SJCRH30 (cell line): ENCODE data around the gene CD200R1L. TPM values are rescaled to one million over a fixed set of nuclear protein-coding genes. Genes with fewer than 3 reads are reported as not detected.

Experiments
- DNase-seq, 2 experiments: peaks; one replicate each; pipeline ENCODE4 v3.0.0-alpha.2; 2015 to 2020
- H3K27ac ChIP-seq: fragments of 250-450 bp; sonication (Bioruptor Pico); 2 replicates; pipeline ENCODE4 v1.5.1; 2020; ENCODE audit warnings: mild to moderate bottlenecking, moderate library complexity
- H3K27me3 ChIP-seq: fragments of 250-450 bp; sonication (Bioruptor Pico); 2 replicates; pipeline ENCODE4 v1.5.1; 2020; ENCODE audit warnings: mild to moderate bottlenecking, moderate library complexity
- H3K36me3 ChIP-seq: fragments of 250-450 bp; sonication (Bioruptor Pico); 2 replicates; pipeline ENCODE4 v1.5.1; 2020; ENCODE audit warnings: mild to moderate bottlenecking, moderate library complexity
- H3K4me1 ChIP-seq: fragments of 250-450 bp; sonication (Bioruptor Pico); 2 replicates; pipeline ENCODE4 v1.5.1; 2020; ENCODE audit warnings: mild to moderate bottlenecking, moderate library complexity
- H3K4me3 ChIP-seq: fragments of 250-450 bp; sonication (Bioruptor Pico); 2 replicates; pipeline ENCODE4 v1.5.1; 2020; ENCODE audit warnings: mild to moderate bottlenecking, moderate library complexity
- H3K9me3 ChIP-seq: fragments of 250-450 bp; sonication (Bioruptor Pico); replicated peaks from 2 replicates; pipeline ENCODE4 v1.5.1; 2020; ENCODE audit warnings: mild to moderate bottlenecking, moderate library complexity
- total RNA-seq: library from RNA; depleted of rRNA; stranded (reverse); fragments of >200 nt; shearing (Covaris generic); gene quantifications from 2 replicates; pipeline ENCODE4 v1.2.3, GENCODE V29; 2014; rRNA removed

The CD200R1L gene
- not detected in 2 replicates for total RNA-seq

DNA sequence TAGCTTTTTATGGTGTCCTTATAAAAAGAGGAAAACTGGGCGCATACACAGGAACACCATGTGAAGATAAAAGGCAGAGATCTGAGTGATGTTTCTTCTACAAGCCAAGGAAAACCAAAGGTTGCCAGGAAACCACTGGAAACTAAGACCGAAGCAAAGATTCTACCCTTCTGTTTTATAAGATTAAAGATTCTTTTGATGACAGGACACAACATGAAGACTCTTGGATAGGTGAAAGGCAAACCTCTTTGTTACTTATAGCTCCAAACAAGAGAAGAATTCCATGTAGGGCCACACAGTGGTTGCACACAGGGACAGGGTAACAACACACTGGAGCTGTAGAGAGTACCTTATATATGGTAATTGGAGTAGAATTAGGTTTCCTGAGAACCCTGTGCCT is at the start of gene CD200R1L:
CD200R1L (minus strand) TSS at position 101 of the 400 bp plus-strand sequence. CDS start 17,497 bp downstream, outside the sequence.
- DNase-seq, result no peak
- Histone ChIP-seq H3K36me3 (no peaks in the 10 kb centered on the region), H3K9me3 (no peaks in the 10 kb centered on the region; the same call in 1 of the 2 replicates), H3K4me3 (no peak within 1 kb of the TSS), H3K27me3 (no peaks in the 10 kb centered on the region; the same call in 1 of the 2 replicates), H3K4me1 (no peaks in the 10 kb centered on the region), H3K27ac (no peak within 1 kb of the TSS)

GRCh38 chr3:112894258-112894657 is 47.6 kb upstream of the CD200R1L start:
- DNase-seq, result peak; percentile 28 to 43
- Histone ChIP-seq H3K4me3 (no peak overlapping the region), H3K27ac (no peak overlapping the region), H3K9me3 (no peaks in the 10 kb centered on the region), H3K36me3 (no peaks in the 10 kb centered on the region), H3K4me1 (no peaks in the 10 kb centered on the region), H3K27me3 (no peaks in the 10 kb centered on the region)

DNA sequence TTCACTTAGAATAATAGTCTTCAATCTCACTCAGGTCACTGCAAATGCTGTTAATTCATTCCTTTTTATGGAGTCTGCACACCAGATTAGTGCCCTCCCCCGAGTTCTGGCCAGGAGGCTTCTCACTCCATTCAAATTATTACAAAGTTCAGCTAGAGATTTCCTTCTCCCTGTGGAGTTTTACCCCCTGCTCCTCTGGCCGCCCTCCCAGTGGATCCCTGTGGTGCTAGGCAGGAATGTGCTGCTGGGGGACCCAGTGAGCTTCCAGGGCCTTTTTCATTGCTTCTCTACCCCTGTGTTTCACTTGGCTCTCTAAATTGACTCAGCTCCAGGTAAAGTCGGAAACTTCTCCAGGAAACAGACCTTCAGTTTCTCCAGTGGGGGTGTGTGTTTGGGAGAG is 42.7 kb upstream of the CD200R1L start:
- H3K4me1 ChIP-seq, result peaks cover 5% of the 10 kb centered on the region
- H3K27me3 ChIP-seq, result no peaks in the 10 kb centered on the region
- H3K9me3 ChIP-seq, result no peaks in the 10 kb centered on the region
- H3K4me3 ChIP-seq, result no peak overlapping the region
- no peak for DNase-seq
- no peaks in the 10 kb centered on the region for H3K36me3 ChIP-seq
- no peak overlapping the region for H3K27ac ChIP-seq

GRCh38 chr3:112888381-112889085 is 41.9 kb upstream of the CD200R1L start:
- DNase-seq, result no peak
- no peak overlapping the region for H3K27ac ChIP-seq
- no peak overlapping the region for H3K4me3 ChIP-seq
- no peaks in the 10 kb centered on the region for H3K27me3 ChIP-seq
- no peaks in the 10 kb centered on the region for H3K9me3 ChIP-seq
- peaks cover 5% of the 10 kb centered on the region for H3K4me1 ChIP-seq
- H3K36me3 ChIP-seq, result no peaks in the 10 kb centered on the region

GRCh38 chr3:112884678-112885290 is 38.1 kb upstream of the CD200R1L start:
- Histone ChIP-seq H3K36me3 (no peaks in the 10 kb centered on the region), H3K9me3 (no peaks in the 10 kb centered on the region), H3K27me3 (no peaks in the 10 kb centered on the region), H3K4me1 (peaks cover 5% of the 10 kb centered on the region), H3K27ac (no peak overlapping the region), H3K4me3 (no peak overlapping the region)
- no peak for DNase-seq

DNA sequence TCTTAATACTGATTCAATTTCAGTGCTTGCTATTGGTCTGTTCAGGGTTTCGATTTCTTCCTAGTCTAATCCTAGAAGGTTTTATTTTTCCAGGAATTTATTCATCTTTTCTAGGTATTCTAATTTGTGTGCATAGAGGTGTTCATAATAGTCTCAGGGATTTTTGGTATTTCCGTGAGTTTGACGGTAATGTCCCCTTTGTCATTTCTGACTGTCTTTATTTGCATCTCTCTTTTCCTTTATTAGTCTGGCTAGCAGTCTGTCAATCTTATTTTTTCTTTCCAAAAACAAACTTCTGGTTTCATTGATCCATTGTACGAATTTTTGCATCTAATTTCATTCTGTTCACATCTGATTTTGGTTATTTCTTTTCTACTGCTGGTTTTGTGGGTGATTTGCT is 35.2 kb upstream of the CD200R1L start:
- DNase-seq, result no peak
- H3K4me1 ChIP-seq, result no peaks in the 10 kb centered on the region
- no peaks in the 10 kb centered on the region for H3K27me3 ChIP-seq
- H3K4me3 ChIP-seq, result no peak overlapping the region
- H3K36me3 ChIP-seq, result no peaks in the 10 kb centered on the region
- H3K27ac ChIP-seq, result no peak overlapping the region
- H3K9me3 ChIP-seq, result no peaks in the 10 kb centered on the region

DNA sequence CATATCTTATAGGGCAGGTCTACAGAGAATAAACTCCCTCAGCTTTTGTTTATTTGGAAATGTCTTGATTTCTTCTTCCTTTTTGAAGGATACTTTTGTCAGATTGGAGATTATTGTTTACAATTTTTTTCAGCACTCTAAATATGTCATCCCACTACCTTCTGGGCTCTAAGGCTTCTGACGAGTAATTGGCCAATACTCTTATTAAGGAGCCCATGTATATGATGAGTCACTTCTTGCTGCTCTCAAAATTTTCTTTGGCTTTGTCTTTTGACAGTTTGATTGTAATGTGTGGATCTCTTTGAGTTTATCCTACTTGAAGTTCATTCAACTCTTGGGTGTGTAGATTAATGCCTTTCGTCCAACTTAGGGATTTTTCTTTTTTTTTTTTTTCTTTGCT is 28.9 kb upstream of the CD200R1L start:
- H3K27ac ChIP-seq, result no peak overlapping the region
- no peaks in the 10 kb centered on the region for H3K27me3 ChIP-seq
- H3K4me3 ChIP-seq, result no peak overlapping the region
- H3K9me3 ChIP-seq, result peaks cover 4% of the 10 kb centered on the region; the same call in 1 of the 2 replicates
- no peak for DNase-seq
- H3K4me1 ChIP-seq, result no peaks in the 10 kb centered on the region
- no peaks in the 10 kb centered on the region for H3K36me3 ChIP-seq

DNA sequence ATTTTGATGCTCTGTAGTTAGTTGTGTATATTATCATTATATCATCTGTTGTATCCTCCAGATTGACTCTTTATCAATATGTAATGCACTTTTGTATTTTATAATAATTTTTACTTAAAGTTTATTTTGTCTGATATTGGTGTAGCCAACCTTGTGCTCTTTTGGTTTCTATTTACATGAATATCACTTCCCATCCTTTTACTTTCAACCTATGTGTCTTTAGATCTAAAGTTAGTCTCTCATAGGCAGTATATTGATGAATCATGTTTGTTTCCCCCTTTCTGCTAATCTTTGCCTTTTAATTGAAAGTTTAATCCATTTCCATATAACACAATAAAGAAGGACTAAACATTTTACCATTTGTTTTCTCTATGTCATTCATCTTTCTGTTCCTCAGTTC is 28.1 kb upstream of the CD200R1L start:
- Histone ChIP-seq H3K4me1 (no peaks in the 10 kb centered on the region), H3K4me3 (no peak overlapping the region), H3K27ac (no peak overlapping the region), H3K27me3 (no peaks in the 10 kb centered on the region), H3K36me3 (no peaks in the 10 kb centered on the region), H3K9me3 (peaks cover 10% of the 10 kb centered on the region)
- DNase-seq, result no peak

GRCh38 chr3:112873632-112874031 is 27.0 kb upstream of the CD200R1L start:
- no peaks in the 10 kb centered on the region for H3K27me3 ChIP-seq
- H3K9me3 ChIP-seq, result peaks cover 13% of the 10 kb centered on the region
- H3K36me3 ChIP-seq, result no peaks in the 10 kb centered on the region
- no peak overlapping the region for H3K4me3 ChIP-seq
- DNase-seq, result no peak
- H3K27ac ChIP-seq, result no peak overlapping the region
- no peaks in the 10 kb centered on the region for H3K4me1 ChIP-seq

- Histone ChIP-seq H3K9me3 (peaks cover 13% of the 10 kb centered on the region), H3K27me3 (no peaks in the 10 kb centered on the region), H3K27ac (no peak overlapping the region), H3K4me3 (no peak overlapping the region), H3K36me3 (no peaks in the 10 kb centered on the region), H3K4me1 (no peaks in the 10 kb centered on the region)
- no peak for DNase-seq
Measured at GRCh38 chr3:112871735-112872134, 25.1 kb upstream of the CD200R1L start.

DNA sequence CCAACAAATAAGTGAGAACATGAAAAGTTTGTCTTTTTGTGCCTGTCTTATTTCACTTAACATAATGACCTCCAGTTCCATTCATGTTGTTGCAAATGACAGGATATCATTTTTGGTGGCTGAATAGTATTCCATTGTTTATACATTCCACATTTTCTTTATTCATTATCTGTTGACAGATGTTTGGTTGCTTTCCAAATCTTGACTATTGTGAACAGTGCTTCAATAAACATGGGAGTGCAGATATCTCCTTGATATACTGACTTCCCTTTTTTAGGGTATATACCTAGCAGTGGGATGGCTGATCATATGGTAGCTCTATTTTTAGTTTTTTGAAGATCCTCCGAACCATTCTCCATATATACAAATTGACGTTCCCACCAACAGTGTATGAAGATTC is 19.1 kb upstream of the CD200R1L start:
- H3K4me1 ChIP-seq, result no peaks in the 10 kb centered on the region
- H3K9me3 ChIP-seq, result peaks cover 13% of the 10 kb centered on the region
- DNase-seq, result no peak
- no peaks in the 10 kb centered on the region for H3K36me3 ChIP-seq
- no peak overlapping the region for H3K4me3 ChIP-seq
- H3K27ac ChIP-seq, result no peak overlapping the region
- no peaks in the 10 kb centered on the region for H3K27me3 ChIP-seq

- Histone ChIP-seq H3K27ac (no peak overlapping the region), H3K4me1 (no peaks in the 10 kb centered on the region), H3K36me3 (no peaks in the 10 kb centered on the region), H3K9me3 (peaks cover 8% of the 10 kb centered on the region), H3K27me3 (no peaks in the 10 kb centered on the region), H3K4me3 (no peak overlapping the region)
- DNase-seq, result no peak
Measured at GRCh38 chr3:112860898-112861297, 14.2 kb upstream of the CD200R1L start.

DNA sequence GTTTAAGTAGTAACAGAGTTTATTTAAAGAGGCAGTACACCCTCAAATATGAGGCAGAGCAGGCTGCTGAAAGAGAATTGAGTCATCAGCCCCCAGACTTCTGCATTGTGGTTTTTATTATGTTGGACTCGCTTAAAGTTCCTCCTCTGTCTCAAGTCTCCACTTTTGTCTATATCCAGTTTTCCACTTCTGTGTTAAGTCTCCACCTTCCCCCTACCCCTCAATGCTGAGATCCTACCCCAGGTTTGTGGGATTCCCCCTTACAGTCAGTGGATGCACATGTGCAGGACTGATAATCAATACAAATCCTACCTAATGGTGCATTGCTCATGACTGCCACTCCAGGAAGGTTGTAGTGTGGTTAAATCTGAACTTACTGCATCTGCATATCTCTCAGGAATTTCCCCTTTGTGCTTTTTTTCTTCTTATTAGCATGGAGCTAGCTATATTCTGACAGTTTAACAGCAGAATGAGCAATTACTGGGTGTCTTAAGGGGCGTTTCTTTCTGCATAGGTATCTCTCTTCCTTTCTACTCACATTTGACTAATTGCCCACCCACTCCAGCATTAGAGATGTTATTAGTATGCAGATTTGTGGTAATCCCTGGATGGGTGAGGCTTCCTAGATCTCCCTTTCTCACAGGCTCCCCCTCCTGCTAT is 11.9 kb upstream of the CD200R1L start:
- peaks cover 5% of the 10 kb centered on the region; the same call in 1 of the 2 replicates for H3K9me3 ChIP-seq
- no peaks in the 10 kb centered on the region for H3K36me3 ChIP-seq
- no peaks in the 10 kb centered on the region for H3K27me3 ChIP-seq
- DNase-seq, result no peak
- H3K27ac ChIP-seq, result no peak overlapping the region
- no peak overlapping the region for H3K4me3 ChIP-seq
- no peaks in the 10 kb centered on the region for H3K4me1 ChIP-seq

DNA sequence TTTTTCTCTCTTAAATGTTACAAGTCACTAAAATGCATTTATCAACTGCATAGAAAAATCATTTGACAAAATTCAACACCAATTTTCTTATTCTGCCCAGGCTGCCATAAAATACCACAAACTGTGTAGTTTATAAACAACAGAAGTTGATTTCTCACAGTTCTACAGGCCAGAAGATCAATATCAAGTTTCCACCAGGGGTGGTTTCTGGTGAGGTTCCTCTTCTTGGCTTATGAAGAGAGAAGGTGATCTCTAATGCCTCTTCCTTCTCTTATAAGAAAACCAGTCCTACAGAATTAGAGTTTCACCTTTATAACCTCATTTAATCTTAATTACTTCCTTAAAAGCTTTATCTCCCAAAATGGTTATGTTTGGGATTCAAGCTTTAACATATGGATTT is 10.9 kb upstream of the CD200R1L start:
- H3K27me3 ChIP-seq, result no peaks in the 10 kb centered on the region
- no peaks in the 10 kb centered on the region for H3K36me3 ChIP-seq
- DNase-seq, result no peak
- H3K27ac ChIP-seq, result no peak overlapping the region
- no peak overlapping the region for H3K4me3 ChIP-seq
- H3K4me1 ChIP-seq, result no peaks in the 10 kb centered on the region
- H3K9me3 ChIP-seq, result peaks cover 5% of the 10 kb centered on the region

DNA sequence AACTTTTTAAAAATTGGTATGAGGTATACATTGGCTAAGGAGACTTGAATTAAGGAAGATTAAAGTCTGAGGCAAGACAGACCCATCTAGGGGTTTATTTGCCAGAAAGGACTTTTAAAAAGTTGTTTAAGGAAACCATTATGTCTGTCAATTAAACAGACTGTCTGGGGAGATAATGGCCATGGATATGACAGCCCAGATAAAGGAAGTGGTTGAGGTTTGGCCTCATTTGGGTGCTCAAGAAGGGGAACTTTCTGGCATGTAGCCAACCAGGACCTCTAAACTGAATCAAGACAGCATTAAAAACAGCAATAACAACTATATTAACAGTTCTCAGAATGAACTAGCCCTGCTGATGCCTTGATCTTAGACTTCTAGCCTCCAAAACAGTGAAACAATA is 9.9 kb upstream of the CD200R1L start:
- H3K9me3 ChIP-seq, result peaks cover 5% of the 10 kb centered on the region
- H3K36me3 ChIP-seq, result no peaks in the 10 kb centered on the region
- H3K27ac ChIP-seq, result no peak overlapping the region
- H3K4me1 ChIP-seq, result no peaks in the 10 kb centered on the region
- H3K4me3 ChIP-seq, result no peak overlapping the region
- no peak for DNase-seq
- H3K27me3 ChIP-seq, result no peaks in the 10 kb centered on the region
